Measurements from ENCODE around the gene MRPL40. TPM values are rescaled to one million over a fixed set of nuclear protein-coding genes. Genes with fewer than 3 reads are reported as not detected.
A peak's percentile ranks its signal among the peaks of the same experiment; 100 is the strongest.

The MRPL40 gene
- total RNA-seq (10 to 100 TPM; 21.1 to 31.0 (median 28.5) TPM), polyA plus RNA-seq (10 to 100 TPM; 31.1 to 46.9 TPM)
- long read RNA-seq, donor 1, transcript MRPL40-201 (4 exons, 1,387 nt), result major isoform, 16 of 23 reads
- long read RNA-seq, donor 1, partial matches to known transcripts, result 1 of 23 reads
- long read RNA-seq, donor 1, other reads (novel, unspliced or antisense), result 2 of 23 reads
- long read RNA-seq, donor 2, transcript MRPL40-201 (4 exons, 1,387 nt), result major isoform, 48 of 52 reads
- long read RNA-seq, donor 2, partial matches to known transcripts, result 0 of 52 reads
- long read RNA-seq, donor 2, other reads (novel, unspliced or antisense), result 0 of 52 reads
- long read RNA-seq, donor 3, transcript MRPL40-201 (4 exons, 1,387 nt), result major isoform, 31 of 34 reads
- long read RNA-seq, donor 3, partial matches to known transcripts, result 0 of 34 reads
- long read RNA-seq, donor 3, other reads (novel, unspliced or antisense), result 1 of 34 reads

DNA sequence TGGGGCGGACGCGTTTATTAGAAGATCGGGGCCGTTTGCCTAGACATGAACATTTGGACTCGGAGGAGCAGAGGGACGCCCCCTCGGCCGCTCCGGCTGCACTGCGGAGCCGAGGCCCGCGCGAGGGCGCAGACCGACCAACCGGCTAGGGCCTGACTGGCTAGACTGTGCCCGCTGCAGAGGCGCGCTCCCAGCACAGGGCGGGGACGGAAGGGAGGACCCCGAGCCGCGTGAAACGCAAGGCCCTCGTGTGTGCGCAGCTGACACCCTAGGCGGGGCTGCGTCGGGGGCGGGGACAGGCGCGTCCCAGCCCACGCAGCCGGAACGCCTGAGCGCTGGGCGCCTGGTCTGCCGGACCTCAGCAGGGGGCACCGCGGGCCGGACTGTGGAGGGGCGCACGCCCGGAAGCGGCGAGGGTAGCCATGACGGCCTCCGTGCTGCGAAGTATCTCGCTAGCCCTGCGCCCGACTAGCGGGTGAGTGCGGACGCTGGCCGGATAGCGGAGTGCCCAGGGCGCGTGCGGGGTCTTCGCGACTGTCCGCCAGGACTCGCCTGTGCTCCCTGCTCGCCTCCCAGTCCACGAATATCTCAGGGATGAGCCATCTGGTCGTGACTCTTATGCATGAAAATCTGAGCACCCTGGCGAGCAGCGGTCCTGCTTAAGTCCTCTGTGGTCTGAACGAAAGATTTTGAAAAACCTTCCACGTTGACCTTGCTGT is at the start of gene MRPL40:
Gene MRPL40 (plus strand): TSS at position 413 of the 719 bp plus-strand sequence. CDS start 10 bp downstream, at position 423.
- TF ChIP-seq EP300 (IDR thresholded peaks at IDR 0.05), result no peak
- TF ChIP-seq POLR2A (IDR thresholded peaks at IDR 0.05), result peak; percentile 91
- TF ChIP-seq, protein P1, sequence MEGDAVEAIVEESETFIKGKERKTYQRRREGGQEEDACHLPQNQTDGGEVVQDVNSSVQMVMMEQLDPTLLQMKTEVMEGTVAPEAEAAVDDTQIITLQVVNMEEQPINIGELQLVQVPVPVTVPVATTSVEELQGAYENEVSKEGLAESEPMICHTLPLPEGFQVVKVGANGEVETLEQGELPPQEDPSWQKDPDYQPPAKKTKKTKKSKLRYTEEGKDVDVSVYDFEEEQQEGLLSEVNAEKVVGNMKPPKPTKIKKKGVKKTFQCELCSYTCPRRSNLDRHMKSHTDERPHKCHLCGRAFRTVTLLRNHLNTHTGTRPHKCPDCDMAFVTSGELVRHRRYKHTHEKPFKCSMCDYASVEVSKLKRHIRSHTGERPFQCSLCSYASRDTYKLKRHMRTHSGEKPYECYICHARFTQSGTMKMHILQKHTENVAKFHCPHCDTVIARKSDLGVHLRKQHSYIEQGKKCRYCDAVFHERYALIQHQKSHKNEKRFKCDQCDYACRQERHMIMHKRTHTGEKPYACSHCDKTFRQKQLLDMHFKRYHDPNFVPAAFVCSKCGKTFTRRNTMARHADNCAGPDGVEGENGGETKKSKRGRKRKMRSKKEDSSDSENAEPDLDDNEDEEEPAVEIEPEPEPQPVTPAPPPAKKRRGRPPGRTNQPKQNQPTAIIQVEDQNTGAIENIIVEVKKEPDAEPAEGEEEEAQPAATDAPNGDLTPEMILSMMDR (IDR thresholded peaks at IDR 0.05), result peak in 1 of 3 donors; percentile 22
- intact Hi-C loops (cut with DNase I), result no loop called here
- WGBS, 3 donors, result 0% methylated on average over 49 to 74 of the region's 74 CpGs
- DNase-seq, result peak; percentile 89 to 95 (median 93)
- no peaks in the 10 kb centered on the region for H3K36me3 ChIP-seq
- no peaks in the 10 kb centered on the region for H3K9me3 ChIP-seq
- peak within 1 kb of the TSS; percentile 89 for H3K4me3 ChIP-seq
- peak within 1 kb of the TSS; percentile 70 to 88 for H3K27ac ChIP-seq
- H3K4me1 ChIP-seq (ENCODE audit: insufficient read depth), result peaks cover 10% of the 10 kb centered on the region
- no peaks in the 10 kb centered on the region for H3K27me3 ChIP-seq

DNA sequence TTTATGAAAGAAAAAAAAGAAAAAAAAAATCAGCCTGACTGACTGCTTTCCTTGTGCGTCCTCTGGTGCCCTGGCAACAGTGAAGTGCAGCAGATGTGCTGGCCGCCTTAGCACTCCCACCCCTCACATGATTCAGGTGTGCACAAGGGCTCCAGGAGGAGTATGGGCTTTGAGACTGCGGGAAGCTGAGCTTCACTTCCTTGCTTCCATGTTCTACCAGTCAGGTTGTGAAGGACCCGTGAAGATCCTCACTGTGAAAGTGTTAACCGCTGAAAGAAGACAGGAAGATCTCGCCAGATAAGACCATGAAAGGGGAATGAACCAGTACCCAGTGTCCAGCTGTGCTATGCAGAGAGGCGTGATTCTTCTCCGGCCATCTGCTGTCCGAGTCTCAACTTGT is 49.1 kb upstream of the MRPL40 start:
- DNase-seq, result no peak
- no peaks in the 10 kb centered on the region for H3K36me3 ChIP-seq
- no peaks in the 10 kb centered on the region for H3K27me3 ChIP-seq
- WGBS, 3 donors, result 70 to 80% (median 80%) methylated on average over 9 of the region's 9 CpGs
- H3K4me1 ChIP-seq (ENCODE audit: insufficient read depth), result no peaks in the 10 kb centered on the region
- no peaks in the 10 kb centered on the region for H3K9me3 ChIP-seq
- H3K27ac ChIP-seq, result no peak overlapping the region
- TF ChIP-seq EP300 (IDR thresholded peaks at IDR 0.05), result no peak
- TF ChIP-seq, protein P1 (IDR thresholded peaks at IDR 0.05), result no peak
- no peak for TF ChIP-seq POLR2A (IDR thresholded peaks at IDR 0.05)
- no peak overlapping the region for H3K4me3 ChIP-seq
- intact Hi-C loops (cut with DNase I), result no loop called here

DNA sequence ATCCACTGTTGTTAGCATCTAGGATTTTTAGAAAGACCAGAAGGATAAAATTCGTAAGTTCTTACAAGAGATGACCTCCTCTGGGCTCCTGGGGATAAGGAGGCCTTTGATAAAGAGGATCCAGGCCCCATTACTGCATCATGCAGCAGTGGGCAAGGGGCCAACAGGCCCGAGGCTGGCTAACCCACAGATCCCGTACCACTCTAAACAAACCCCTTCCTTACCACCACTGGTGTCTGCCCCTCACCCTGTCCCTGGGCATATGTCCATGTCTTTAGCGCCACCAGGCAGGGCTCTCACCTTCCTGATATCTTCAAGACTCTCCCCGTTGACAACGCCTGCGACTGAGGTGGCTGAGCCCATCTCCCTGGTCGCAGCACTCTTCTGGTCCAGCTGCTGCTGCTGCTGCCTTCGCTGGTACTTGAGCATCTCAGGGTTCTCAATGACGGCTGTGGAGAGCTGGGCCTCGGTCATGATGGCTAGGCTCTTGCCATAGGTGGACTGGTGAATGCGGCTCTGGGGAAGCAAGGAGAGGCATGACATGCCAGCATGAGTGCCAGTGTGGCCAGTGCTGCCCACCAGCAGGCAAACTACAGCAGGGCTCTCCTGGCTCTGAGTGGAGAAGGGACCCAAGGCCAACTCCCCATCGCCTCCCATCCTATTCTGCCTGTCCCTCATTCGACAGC is 47.0 kb upstream of the MRPL40 start:
- no peak for DNase-seq
- Histone ChIP-seq H3K27ac (no peak overlapping the region), H3K27me3 (no peaks in the 10 kb centered on the region), H3K36me3 (no peaks in the 10 kb centered on the region), H3K9me3 (no peaks in the 10 kb centered on the region), H3K4me1 (ENCODE audit: insufficient read depth) (no peaks in the 10 kb centered on the region), H3K4me3 (no peak overlapping the region)
- TF ChIP-seq EP300 (IDR thresholded peaks at IDR 0.05), result no peak
- TF ChIP-seq, protein P1 (IDR thresholded peaks at IDR 0.05), result no peak
- intact Hi-C loops (cut with DNase I), result no loop called here
- 91 to 94% (median 91%) methylated on average over 14 of the region's 14 CpGs for WGBS, 3 donors

DNA sequence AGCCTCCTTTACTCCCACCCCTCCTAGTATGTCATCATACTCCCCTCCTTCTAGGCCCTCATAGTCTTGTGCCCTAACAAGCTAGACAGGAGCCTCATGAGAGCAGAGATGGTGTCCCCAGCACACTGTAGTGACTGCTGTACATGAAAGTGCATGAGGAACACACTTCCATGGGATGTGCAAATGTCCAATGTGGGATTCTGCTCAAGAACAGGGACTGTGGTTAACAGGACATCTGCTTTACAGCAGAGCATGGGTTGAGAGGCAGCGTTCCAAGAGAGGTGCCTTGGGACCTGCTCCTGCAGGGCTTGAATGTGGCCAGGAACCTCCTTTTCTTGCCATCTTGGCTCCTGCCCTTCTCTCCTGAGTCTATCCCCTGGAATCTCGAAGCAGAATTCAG is 46.1 kb upstream of the MRPL40 start:
- Histone ChIP-seq H3K4me1 (ENCODE audit: insufficient read depth) (no peaks in the 10 kb centered on the region), H3K36me3 (no peaks in the 10 kb centered on the region), H3K9me3 (no peaks in the 10 kb centered on the region), H3K27ac (no peak overlapping the region), H3K27me3 (no peaks in the 10 kb centered on the region), H3K4me3 (no peak overlapping the region)
- DNase-seq, result no peak
- 87 to 100% (median 95%) methylated on average over 2 of the region's 2 CpGs for WGBS, 3 donors
- intact Hi-C loops (cut with DNase I), result no loop called here
- TF ChIP-seq EP300 (IDR thresholded peaks at IDR 0.05) (no peak), POLR2A (IDR thresholded peaks at IDR 0.05) (no peak)
- TF ChIP-seq, protein P1 (IDR thresholded peaks at IDR 0.05), result no peak
